Right cardiac atrium (tissue), 5 donors: ENCODE data around the gene RAC3. TPM values are rescaled to one million over a fixed set of nuclear protein-coding genes. Genes with fewer than 3 reads are reported as not detected.

Source experiments
- ATAC-seq, 2 donors: fragments of 200-7000 bp; cut with Tn5 transposase; one replicate each; pipeline versions ENCODE4 v1.8.0 to v1.9.1; 2020; ENCODE audit warnings: moderate library complexity in 2 of 2, mild to moderate bottlenecking in 1 of 2
- DNase-seq, 3 donors: peaks; one replicate each; pipeline ENCODE4 v3.0.0-alpha.2; 2020
- H3K27ac ChIP-seq: one replicate; pipeline ENCODE4 v1.5.1; 2013; ENCODE audit warnings: mild to moderate bottlenecking, low read length, control low read depth, moderate library complexity
- H3K27me3 ChIP-seq: one replicate; pipeline ENCODE4 v1.6.1; 2013; ENCODE audit not compliant: control insufficient read depth, insufficient read depth
- H3K4me1 ChIP-seq: one replicate; pipeline ENCODE4 v1.6.1; 2013; ENCODE audit warnings: low read length; ENCODE audit not compliant: control insufficient read depth, insufficient read depth
- H3K4me3 ChIP-seq: one replicate; pipeline ENCODE4 v1.5.1; 2013; ENCODE audit warnings: low read length, control low read depth
- H3K9me3 ChIP-seq: one replicate; pipeline ENCODE4 v1.6.1; 2013; ENCODE audit warnings: low read length; ENCODE audit not compliant: control insufficient read depth
- WGBS: extraction: QIAGEN DNeasy Blood & Tissue Kit; methylation state at CpG from one replicate; pipeline ENCODE4 v1.1.7; 2013; 5-methylcytosine and 5-hydroxymethylcytosine counted together
- intact Hi-C, 4 donors: fragments of 100-400 bp; cut with DNase I; formaldehyde crosslinking; loops; one replicate each; pipeline versions ENCODE4 v1.11.0 to v1.14.0; 2022 to 2023
- polyA plus RNA-seq: library from polyadenylated mRNA; stranded (reverse); fragments of 200-250 nt; gene quantifications from one replicate; pipeline ENCODE4 v1.2.3, GENCODE V29; 2013
- total RNA-seq, 4 donors: library from RNA; stranded (reverse); fragmentation: NEBNext Ultra II Directional; extraction: Animal tissue kit (Norgen Biotek cat#: 25700); gene quantifications; one replicate each; pipeline ENCODE4 v1.2.1, GENCODE V29; 2021
- donor health status: healthy with polysubstance abuse.
- donor health status: DM: no; HTN: yes; CAD: no.
- donor health status: DM: no; HTN: no; CAD: no.
- donor health status: DM: no; HTN: yes; CAD: no; lungs with severe emphysema.
- donor health status: DM: yes; HTN: yes; CAD: no.

RAC3 gene
- total and polyA plus RNA-seq, 5 donors: 1.0 to 2.4 (median 1.6) TPM

DNA sequence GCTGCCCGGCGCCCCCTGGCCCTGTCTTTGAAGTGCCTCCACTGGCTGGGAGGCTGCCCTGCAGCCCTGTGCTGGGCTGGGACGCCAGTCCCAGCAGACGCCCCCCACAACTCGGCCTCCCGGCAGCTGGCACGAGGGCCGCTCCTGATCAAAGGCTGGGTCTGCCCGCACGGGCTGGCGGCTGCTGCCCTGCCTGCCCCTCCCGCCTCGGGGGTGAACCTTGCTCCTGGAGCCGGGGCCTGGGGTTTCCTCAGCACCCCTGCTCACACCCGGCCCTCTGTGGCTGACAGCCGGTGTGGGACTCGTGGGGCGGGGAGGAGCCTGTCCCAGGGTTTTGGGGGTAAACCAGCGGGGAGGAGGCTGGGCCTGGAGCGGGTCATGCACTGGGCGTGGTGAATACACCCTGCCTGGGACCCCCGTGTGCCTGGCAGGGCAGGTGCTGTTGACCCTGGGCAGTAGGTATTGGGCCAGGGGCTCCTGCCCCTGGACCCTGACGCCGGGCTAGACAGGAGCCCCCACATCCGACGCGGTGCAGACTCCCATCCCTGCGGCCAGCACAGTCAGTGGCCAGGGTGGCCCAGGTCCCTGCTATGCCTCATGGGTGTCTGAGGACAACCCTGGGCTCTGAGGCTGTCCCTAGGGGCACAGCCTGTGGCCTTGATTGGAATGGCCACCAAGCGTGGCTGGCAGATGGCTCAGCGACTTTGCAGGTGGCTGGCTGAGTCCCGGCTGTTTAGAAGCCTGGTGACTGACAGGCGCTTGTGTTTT, 30.5 kb upstream of the RAC3 start:
- no peaks in the 10 kb centered on the region for H3K9me3 ChIP-seq
- 89% methylated on average over 32 of the region's 32 CpGs for WGBS
- ATAC-seq (no peak), DNase-seq (no peak)
- no peaks in the 10 kb centered on the region for H3K27me3 ChIP-seq
- H3K4me3 ChIP-seq: no peak overlapping the region
- no peaks in the 10 kb centered on the region for H3K4me1 ChIP-seq
- intact Hi-C loops: no loop called here
- no peak overlapping the region for H3K27ac ChIP-seq

DNA sequence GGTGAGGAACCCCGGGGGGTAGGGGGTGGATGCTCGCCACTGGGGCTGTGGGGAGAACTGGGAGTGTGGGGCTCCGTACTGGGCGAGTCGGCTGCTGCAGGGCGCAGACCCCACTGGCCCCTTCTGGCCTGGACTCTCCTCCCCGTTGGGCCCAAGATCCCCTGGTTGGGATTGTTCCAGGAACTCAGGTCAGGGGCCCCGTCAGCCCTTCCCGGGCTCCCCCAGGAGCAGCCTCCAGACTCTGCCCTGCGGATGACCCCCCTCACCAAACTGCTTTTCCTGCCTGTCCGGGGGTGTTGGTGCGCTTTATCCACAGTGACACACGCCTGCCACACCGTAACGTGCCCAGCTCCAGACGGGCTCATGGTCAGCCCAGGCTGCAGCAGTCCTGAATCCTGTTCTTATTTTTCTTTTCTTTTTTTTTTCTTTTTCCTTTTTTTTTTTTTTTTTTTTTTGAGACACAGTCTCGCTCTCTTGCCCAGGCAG, 29.9 kb upstream of the RAC3 start:
- DNase-seq (no peak), ATAC-seq (no peak)
- no peaks in the 10 kb centered on the region for H3K4me1 ChIP-seq
- intact Hi-C loops: no loop called here
- no peak overlapping the region for H3K27ac ChIP-seq
- no peak overlapping the region for H3K4me3 ChIP-seq
- H3K9me3 ChIP-seq: no peaks in the 10 kb centered on the region
- 81% methylated on average over 17 of the region's 17 CpGs for WGBS
- H3K27me3 ChIP-seq: no peaks in the 10 kb centered on the region

DNA sequence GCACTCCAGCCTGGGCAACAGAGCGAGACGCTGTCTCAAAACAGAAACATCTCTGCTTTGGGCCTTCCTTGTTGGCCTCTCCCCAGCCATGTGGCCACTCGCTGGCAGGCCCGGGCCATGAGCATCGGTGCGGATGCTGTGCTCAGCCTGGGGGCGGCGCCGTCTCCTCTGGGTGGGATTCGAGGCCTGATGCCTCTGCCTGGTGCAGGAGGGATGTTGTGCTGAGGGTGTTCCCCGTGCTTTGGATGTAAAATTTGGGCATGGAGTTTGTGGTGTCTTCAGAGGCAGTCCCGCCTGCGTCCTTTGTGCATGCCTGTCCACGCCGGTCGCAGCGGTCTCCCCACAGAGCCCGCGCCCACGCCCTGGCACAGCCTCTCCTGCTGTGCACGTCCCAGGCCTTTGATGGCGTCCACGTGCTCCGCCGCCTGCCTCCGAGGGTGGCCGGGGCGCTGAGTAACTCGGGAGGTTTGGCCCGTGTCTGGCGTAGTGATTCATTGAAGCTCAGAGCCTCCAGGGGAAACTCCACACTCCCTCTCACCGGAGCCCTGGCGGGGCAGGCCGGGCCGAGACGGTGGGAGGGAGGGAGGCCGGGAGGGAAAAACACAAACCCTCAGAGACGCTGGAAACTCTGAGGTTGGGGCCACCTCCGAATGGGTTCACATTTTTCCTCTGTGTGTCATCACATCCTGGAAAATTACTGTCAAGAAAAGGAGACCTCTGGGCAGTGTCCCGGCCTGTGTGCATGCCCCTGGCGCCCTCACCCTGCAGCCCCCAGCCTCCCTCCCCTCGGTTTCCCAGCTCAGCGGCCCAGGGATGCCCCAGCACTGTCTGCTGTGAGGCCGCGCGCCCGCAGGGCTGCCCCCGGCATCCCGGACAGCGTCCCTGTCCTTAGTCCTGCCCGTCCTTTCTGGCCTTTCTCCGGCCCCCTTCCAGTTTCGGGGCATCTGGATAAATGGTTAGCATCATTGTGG, 27.8 kb upstream of the RAC3 start:
- ATAC-seq: peak; percentile 45 to 83
- 59% methylated on average over 53 of the region's 53 CpGs for WGBS
- Histone ChIP-seq H3K27me3 (no peaks in the 10 kb centered on the region), H3K27ac (no peak overlapping the region), H3K4me3 (no peak overlapping the region), H3K9me3 (no peaks in the 10 kb centered on the region), H3K4me1 (no peaks in the 10 kb centered on the region)
- intact Hi-C loops: no loop called here
- DNase-seq: peak; percentile 77 to 82 (median 79)

DNA sequence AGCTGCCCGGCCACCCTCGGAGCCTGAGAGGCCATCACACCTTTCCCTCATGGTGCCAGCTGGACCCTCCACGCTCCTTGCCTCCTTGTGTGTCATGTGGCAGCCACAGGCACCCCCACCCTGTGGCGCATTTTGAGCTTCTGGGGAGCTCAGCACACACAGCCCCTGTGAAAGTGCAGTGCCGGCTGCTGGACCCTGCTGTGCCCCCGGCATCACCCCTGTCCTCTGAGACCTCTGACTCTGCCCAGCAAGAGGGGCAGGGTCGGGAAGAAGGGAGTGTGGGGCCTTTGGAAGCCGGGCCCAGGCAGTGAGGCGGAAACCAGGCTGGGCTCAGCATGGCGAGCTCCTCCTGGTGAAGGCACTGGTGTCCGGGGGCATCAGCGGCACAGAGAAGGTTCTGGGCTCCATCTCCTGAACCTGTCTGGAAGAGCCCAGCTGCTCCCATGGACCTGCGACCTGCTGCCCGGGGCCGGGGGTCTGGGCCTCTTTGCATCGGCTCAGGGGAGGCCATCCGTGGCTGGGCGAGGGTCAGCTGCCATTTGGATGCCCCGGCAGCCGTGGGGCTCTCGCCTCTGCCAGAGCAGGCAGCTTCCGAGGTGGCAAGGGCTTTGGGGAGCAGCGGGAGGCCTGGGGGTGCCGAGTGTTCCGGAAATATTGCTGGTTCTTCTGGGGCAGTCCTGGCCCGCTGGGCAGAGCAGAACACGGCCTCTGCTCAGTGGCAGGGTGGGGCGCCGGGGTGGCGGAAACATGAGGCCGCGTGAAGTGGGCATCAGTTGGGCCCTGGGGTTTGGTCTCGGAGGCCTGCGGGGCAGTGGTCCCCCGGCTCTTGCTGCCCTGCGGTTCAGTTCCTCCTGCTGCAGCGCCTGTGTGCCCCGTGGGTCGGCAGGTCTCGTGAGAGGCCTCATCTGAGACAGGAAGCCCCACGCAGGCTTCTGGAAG, 26.7 kb upstream of the RAC3 start:
- Histone ChIP-seq H3K27me3 (no peaks in the 10 kb centered on the region), H3K4me1 (no peaks in the 10 kb centered on the region), H3K4me3 (no peak overlapping the region), H3K9me3 (no peaks in the 10 kb centered on the region), H3K27ac (no peak overlapping the region)
- WGBS: 87% methylated on average over 41 of the region's 41 CpGs
- intact Hi-C loops: no loop called here
- DNase-seq: no peak
- ATAC-seq: no peak

DNA sequence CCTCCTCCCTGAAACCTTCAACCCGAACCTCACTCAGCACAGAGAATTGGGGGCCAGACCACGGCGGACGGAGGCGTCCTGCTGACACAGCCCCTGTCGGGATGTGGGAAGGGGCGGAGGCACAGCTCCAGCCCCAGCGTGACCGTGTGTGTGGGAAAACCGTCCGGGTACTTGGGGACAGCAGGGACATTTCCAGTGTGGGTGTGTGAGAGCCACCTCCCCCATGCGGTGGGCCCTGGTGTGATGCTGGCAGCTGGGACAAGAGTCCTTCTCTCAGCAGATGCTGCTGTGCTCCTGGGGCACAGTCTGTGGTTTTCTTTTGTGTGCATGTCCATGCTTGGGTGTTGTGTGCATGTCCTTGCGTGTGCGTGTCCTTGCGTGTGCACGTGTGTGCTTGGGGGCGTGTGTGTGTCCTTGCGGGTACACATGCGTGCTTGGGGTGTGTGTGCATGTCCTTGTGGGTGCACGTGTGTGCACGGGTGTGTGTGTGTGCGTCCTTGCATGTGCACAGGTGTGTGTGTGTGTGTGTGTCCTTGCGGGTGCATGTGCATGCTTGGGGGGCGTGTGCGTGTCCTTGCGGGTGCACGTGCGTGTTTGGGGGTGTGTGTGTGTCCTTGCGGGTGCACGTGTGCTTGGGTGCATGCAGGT, 25.7 kb upstream of the RAC3 start:
- H3K27ac ChIP-seq: no peak overlapping the region
- no peak overlapping the region for H3K4me3 ChIP-seq
- no peaks in the 10 kb centered on the region for H3K27me3 ChIP-seq
- WGBS: 85% methylated on average over 30 of the region's 30 CpGs
- DNase-seq (no peak), ATAC-seq (no peak)
- no peaks in the 10 kb centered on the region for H3K4me1 ChIP-seq
- intact Hi-C loops: no loop called here
- no peaks in the 10 kb centered on the region for H3K9me3 ChIP-seq

DNA sequence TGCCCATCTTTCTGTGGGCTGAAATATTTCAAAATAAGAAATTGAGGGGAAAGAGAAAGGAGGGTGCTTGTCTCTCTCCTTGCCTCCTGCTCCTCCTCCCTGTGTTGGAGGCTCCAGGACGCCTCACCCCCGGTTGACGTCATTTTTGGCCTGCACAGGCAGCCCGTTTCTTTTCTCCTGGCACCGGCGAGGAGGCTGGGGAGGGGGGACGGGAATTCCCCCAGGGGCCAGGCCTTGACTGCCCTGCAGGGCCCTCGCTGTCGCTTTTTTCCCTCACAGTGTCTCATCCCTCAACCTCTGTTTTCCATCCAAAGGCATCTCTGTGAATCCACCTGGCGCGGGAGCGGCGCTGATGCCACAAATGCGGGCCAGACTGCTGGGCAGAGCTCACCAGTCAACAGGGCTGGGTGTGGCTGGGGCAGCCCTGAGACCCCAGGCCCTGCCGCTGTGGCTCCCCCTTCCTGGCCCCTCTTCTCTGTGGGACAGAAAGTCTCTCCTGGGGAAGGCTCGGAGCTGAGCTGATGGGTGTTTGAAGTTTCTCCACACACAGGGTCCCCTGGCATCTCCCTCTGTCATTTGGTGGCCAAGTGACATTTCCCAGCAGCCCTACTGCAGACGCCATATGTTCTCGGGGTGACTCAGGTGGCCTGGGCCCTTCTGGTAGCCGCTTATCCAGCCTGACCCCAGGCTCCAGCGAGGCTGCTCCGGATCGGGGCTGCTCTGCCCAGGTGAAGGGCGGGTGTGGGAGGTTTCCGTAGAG, 24.8 kb upstream of the RAC3 start:
- intact Hi-C loops: no loop called here
- Histone ChIP-seq H3K27me3 (no peaks in the 10 kb centered on the region), H3K4me1 (no peaks in the 10 kb centered on the region), H3K4me3 (no peak overlapping the region), H3K9me3 (no peaks in the 10 kb centered on the region), H3K27ac (no peak overlapping the region)
- WGBS: 66% methylated on average over 24 of the region's 24 CpGs
- DNase-seq (peak in 1 of 3 donors; percentile 56), ATAC-seq (peak in 1 of 2 donors; percentile 34)

DNA sequence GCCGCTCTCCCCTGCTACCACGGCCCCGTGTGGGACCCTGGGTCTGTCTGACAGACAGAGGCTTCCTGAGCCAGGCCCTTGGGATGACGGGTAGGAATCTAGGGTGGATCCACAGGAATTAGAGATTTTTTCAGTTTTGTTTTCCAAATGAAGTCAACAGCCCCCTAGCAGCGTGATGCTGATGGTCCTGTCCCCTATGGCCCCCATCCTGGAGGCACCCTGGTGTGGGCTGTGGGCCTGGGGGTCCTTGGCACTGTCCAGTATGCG, 24.3 kb upstream of the RAC3 start:
- DNase-seq (no peak), ATAC-seq (no peak)
- intact Hi-C loops: no loop called here
- 85% methylated on average over 6 of the region's 6 CpGs for WGBS
- Histone ChIP-seq H3K4me1 (no peaks in the 10 kb centered on the region), H3K27ac (no peak overlapping the region), H3K4me3 (no peak overlapping the region), H3K9me3 (no peaks in the 10 kb centered on the region), H3K27me3 (no peaks in the 10 kb centered on the region)

DNA sequence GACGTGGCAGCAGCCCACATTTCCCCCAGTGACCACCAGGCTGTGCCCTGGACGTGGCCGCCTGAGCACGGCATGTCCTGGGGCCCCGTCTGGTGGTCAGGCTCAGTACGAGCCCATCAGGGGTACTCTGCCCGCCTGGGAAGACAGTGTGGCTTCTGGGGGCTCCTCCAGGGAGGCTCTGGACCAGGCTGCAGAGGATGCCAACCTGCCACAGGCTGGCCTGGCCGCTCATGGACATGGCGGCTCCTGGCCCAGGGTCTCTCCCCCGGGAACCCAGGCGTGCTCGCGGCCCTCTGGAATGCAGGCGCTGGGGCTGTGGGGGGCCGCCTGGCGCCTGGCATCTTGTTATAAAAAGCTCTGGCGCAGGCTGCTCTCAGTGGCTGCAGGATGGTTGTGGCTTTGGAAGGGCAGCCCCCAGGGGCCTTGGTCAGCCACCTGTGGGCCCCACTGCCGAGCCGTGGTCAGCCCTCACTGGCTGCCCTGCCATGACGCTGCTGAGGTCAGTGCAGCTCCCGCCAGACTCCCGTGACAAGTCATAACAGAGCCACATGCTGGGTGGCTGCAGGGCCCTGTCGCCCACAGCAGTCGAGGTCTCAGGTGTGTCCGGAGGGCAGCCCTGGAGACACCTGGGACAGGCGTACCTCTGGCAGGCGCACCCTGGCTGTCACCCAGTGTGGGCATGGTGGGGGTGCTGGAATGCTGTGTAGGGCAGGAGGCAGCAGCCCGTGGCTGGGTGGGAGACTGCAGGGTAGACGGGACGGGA, 23.8 kb upstream of the RAC3 start:
- Histone ChIP-seq H3K4me1 (no peaks in the 10 kb centered on the region), H3K27me3 (no peaks in the 10 kb centered on the region), H3K27ac (no peak overlapping the region), H3K4me3 (no peak overlapping the region), H3K9me3 (no peaks in the 10 kb centered on the region)
- intact Hi-C loops: no loop called here
- WGBS: 84% methylated on average over 30 of the region's 30 CpGs
- DNase-seq (no peak), ATAC-seq (no peak)

DNA sequence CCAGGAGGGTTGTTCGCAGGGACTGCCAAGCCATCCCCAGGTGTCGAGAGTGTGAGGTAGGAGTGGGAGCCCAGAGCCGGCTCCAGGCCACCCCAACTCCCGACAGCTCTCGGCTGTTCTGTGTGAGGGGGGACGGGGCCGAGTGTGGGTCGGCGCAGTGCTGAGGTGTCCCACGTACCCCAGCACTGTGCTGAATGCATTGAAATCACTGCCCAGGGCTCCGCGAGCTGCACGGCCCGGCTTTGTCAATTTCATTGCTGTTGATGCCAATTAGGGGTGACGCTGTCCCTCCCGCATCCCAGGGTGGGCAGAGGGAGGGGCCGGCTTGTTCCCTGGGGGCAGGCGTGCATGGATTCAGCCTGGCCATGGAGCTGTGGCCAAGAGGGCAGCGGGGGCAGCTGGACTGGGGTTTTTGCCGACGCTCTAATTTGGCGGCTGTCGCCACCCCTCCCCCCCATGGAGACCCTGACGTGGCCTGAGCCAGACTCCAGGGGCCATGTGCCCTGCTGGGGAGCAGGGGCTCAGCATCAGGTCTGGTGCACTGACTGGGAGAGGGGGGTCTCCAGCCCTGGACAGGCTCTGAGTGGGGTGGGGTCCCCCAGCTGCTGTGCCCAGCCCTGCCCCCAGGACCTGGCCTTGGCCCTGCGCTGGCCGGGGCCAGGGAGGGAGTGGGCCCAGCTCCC, 23.1 kb upstream of the RAC3 start:
- ATAC-seq (no peak), DNase-seq (no peak)
- 82% methylated on average over 26 of the region's 26 CpGs for WGBS
- Histone ChIP-seq H3K4me3 (no peak overlapping the region), H3K27ac (no peak overlapping the region), H3K4me1 (no peaks in the 10 kb centered on the region), H3K27me3 (no peaks in the 10 kb centered on the region), H3K9me3 (no peaks in the 10 kb centered on the region)
- intact Hi-C loops: no loop called here
